ENCODE data around the gene PIF1.

DNA sequence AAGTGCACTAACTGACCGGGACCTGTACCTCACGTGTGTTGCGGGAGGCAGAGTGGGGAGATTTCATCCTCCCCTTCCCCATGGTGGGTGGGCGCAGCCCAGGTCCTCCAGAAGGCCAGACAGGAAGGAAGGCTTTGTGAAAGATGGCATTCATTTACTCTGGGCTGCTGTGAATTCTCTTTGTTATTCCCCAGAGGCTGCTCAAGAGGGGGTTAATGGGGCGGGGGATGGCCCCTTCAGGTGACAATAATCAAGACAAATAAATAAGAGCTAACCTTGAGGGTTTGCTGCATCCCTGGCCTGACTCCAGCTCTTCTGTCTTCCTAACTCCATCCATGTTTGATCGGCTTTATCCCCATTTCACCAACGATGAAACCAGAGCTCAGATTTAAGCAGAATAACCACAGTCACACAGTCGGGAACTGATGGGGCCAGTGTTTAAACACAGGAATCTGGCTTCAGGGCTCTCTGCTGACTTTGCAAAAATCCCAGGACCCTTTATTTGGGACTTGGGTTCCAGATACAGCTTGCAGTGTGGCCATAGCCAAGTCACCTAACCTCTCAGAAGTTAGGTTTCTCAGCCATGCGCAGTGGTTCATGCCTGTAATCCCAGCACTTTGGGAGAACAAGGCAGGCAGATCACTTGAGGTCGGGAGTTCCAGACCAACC, 16.5 kb downstream of the PIF1 start:
- TF ChIP-seq CTCF (conservative IDR thresholded peaks at IDR 0.05) (no peak), EZH2 (IDR thresholded peaks at IDR 0.05; ENCODE audit: low read depth) (no peak)
